Measurements from ENCODE around the gene BRDT.
"Not testable (repeated sequence)": the region's sequence is repeated elsewhere in the genome, so short reads cannot be mapped to it uniquely, and the experiment has no call there.

Gene BRDT

GRCh38 chr1:91993256-91993655 lies 44.1 kb downstream of the BRDT start:
- DNase-seq, result no peak

- no peak for DNase-seq
Measured at GRCh38 chr1:91997607-91998195, 48.5 kb downstream of the BRDT start.

- DNase-seq, result no peak
Measured at GRCh38 chr1:92004129-92004528, 54.9 kb downstream of the BRDT start.

GRCh38 chr1:92013923-92014322 lies 64.7 kb downstream of the BRDT start:
- no peak for DNase-seq

- DNase-seq, result no peak
Measured at GRCh38 chr1:92016720-92017316, 67.6 kb downstream of the BRDT start.

- DNase-seq, result no peak
Measured at GRCh38 chr1:92017656-92018055, 68.5 kb downstream of the BRDT start.

- not testable (repeated sequence) for DNase-seq
Measured at GRCh38 chr1:92026042-92026441, 76.8 kb downstream of the BRDT start.

- no peak for DNase-seq
Measured at GRCh38 chr1:92026806-92027205, 77.6 kb downstream of the BRDT start.

GRCh38 chr1:92029241-92029922 lies 80.2 kb downstream of the BRDT start:
- no peak for DNase-seq

- no peak for DNase-seq
Measured at GRCh38 chr1:92030656-92031107, 81.5 kb downstream of the BRDT start.

GRCh38 chr1:92031281-92032110 lies 82.3 kb downstream of the BRDT start:
- DNase-seq, result no peak

- no peak for DNase-seq
Measured at GRCh38 chr1:92037400-92037799, 88.2 kb downstream of the BRDT start.

- DNase-seq, result no peak
Measured at GRCh38 chr1:92038695-92039346, 89.6 kb downstream of the BRDT start.

GRCh38 chr1:92040971-92041370 lies 91.8 kb downstream of the BRDT start:
- no peak for DNase-seq

GRCh38 chr1:92043621-92044020 lies 94.4 kb downstream of the BRDT start:
- no peak for DNase-seq

GRCh38 chr1:92045766-92046495 lies 96.7 kb downstream of the BRDT start:
- DNase-seq, result no peak

- no peak for DNase-seq
Measured at GRCh38 chr1:92051948-92052347, 102.7 kb downstream of the BRDT start.
